ENCODE results near the gene CLDN9.

The CLDN9 gene

GRCh38 chr16:3057181-3058138 lies 44.7 kb downstream of the CLDN9 start:
- TF ChIP-seq CTCF (IDR thresholded peaks at IDR 0.05), result no peak

DNA sequence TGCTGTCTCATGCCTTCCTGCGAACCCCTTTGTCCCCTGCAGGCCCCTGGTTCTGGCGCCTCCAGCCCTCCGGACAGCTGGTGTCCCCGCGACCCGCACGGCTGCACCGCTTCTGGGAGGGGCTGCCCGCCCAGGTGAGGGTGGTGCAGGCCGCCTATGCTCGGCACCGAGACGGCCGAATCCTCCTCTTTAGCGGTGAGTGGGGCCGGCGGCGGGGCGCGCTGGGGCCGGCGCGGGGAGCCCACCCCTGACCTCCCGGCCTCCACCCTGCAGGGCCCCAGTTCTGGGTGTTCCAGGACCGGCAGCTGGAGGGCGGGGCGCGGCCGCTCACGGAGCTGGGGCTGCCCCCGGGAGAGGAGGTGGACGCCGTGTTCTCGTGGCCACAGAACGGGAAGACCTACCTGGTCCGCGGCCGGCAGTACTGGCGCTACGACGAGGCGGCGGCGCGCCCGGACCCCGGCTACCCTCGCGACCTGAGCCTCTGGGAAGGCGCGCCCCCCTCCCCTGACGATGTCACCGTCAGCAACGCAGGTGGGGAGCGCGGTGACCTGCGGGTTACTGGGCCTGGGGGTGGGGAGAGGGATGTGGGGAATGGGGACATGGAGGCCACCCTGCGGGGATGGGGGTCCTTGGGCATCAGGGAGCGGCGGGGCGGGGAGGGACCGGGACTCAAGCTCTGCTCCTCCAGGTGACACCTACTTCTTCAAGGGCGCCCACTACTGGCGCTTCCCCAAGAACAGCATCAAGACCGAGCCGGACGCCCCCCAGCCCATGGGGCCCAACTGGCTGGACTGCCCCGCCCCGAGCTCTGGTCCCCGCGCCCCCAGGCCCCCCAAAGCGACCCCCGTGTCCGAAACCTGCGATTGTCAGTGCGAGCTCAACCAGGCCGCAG lies 45.7 kb downstream of the CLDN9 start:
- TF ChIP-seq CTCF (IDR thresholded peaks at IDR 0.05), result no peak

GRCh38 chr16:3059041-3059722 lies 46.5 kb downstream of the CLDN9 start:
- peak; percentile 77 for TF ChIP-seq CTCF (IDR thresholded peaks at IDR 0.05)

- no peak for TF ChIP-seq CTCF (IDR thresholded peaks at IDR 0.05)
Observed at GRCh38 chr16:3059723-3060242, 47.1 kb downstream of the CLDN9 start.

DNA sequence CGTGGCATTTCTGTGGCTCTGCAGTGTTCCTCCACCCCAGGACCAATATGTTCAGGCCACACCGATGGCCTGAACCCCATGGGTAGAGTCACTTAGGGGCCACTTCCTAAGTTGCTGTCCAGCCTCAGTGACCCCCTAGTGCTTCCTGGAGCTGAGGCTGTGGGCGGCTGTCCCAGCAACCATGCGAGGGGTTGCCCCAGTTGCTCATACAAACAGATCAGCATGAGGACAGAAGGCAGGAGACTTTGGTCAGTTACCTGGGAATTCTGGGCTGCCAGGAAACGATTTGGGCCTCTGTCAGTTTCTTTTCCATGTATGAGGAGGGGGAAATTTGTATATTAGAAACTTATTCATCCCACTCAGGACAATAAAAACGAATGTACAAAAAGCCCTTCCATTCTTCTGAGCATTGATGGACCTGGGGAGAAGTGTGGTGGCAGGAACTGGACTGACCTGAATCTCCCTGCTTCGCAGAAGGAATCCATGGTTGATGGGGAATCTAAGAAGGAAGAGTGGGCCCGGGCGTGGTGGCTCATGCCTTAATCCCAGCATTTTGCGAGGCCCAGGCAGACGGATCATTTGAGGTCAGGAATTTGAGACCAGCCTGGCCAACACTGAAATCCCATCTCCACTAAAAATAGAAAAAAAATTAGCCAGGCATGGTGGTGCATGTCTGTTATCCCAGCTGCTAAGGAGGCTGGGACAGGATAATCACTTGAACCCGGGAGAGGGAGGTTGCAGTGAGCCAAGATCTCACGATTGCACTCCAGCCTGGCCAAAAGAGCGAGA lies 47.8 kb downstream of the CLDN9 start:
- no peak for TF ChIP-seq CTCF (IDR thresholded peaks at IDR 0.05)

DNA sequence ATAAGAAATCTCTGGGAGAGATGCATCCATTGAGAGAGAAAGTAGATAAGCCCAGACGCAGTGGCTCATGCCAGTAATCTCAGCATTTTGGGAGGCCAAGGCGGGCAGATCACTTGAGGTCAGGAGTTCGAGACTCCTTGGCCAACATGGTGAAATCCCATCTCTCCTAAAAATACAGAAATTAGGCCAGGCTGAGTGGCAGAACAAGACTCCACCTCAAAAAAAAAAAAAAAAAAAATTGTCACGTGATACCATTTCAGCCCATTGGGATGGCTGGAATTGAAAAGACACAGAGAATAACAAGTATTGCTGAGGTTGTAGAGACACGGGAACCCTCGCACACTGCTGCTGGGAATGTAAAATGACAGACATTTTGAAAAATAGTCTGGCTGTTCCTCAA lies 49.8 kb downstream of the CLDN9 start:
- no peak for TF ChIP-seq CTCF (IDR thresholded peaks at IDR 0.05)
